Measurements from ENCODE around the gene SSTR4.

GRCh38 chr20:23017516-23017915, 17.6 kb upstream of the SSTR4 start:
- no peak for TF ChIP-seq CTCF (IDR thresholded peaks at IDR 0.05; ENCODE audit: low read depth, low read length, missing input control)
- TF ChIP-seq TAF1 (conservative IDR thresholded peaks at IDR 0.05) = no peak
- TF ChIP-seq JUND (IDR thresholded peaks at IDR 0.05) = no peak

Measured in liver (tissue), 3 donors.